Activated T-helper 1 cell treated with anti-CD3 and anti-CD28 coated beads, Interleukin-2, amount 50 U/mL, for 16 hours (primary cell): ENCODE results near the gene TSPAN18.

Source experiments
- DNase-seq, 2 donors: peaks; one replicate each; pipeline ENCODE4 v3.0.0-alpha.2; 2020; ENCODE audit warnings: low read depth in 1 of 2, low spot score in 1 of 2

The TSPAN18 gene

DNA sequence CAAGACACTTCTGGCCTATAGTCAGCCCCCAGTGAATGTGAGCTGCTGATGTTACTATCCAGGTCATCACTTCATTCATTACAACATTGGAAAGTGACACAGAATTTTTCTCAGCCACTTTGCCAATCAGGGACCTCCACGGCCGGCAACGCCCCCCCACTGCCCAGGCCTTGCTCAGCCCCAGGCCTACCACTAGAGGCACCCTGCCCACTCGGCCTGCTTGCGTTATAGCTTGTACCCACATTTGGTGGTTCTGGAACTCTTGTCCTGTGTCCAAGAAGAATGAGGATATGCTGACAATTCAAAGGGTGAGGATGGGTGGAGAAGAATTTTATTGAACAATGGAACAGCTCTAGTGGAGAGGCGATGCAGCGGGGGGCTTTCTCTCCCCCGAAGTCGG, 96.2 kb downstream of the TSPAN18 start:
- DNase-seq: no peak

DNA sequence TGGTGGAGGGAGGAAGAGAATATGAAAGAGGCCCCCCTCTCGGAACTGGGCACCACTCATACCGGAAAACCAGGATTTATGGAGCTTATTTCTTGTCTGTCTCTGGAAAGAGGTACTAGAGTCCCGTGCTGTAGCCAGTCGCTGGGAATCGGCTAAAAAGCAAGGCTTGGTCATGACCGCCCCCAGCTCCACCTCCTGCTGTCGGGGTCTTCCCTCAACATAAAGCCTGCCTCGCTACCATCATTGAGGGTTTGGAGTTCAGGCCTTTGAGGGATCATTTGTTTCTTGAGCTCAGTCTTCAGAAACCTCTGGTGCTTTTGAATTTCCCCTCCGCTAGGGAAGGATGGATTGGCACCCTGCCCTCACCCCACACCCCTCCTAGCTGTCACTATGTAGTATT, 97.1 kb downstream of the TSPAN18 start:
- no peak for DNase-seq

DNA sequence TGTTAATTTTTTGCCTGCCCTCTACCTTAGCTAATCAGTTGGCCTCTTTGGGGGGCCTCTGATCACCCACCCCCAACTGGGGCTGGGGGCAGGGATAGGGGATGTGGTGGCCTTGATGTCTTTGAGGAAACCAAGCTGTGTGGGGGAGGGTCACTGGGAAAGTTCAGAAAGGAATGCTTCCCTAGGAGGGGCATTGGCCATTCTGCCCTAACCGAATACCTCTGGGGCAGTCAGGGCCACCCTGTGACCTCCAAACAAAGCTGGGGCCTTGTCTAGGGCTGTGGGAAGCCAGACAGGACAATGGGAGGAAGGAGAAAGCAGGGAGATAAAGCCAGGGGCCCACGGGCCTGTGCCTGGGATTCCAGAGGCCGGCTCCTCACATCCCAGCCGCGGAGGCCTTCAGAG, 97.5 kb downstream of the TSPAN18 start:
- DNase-seq: no peak

DNA sequence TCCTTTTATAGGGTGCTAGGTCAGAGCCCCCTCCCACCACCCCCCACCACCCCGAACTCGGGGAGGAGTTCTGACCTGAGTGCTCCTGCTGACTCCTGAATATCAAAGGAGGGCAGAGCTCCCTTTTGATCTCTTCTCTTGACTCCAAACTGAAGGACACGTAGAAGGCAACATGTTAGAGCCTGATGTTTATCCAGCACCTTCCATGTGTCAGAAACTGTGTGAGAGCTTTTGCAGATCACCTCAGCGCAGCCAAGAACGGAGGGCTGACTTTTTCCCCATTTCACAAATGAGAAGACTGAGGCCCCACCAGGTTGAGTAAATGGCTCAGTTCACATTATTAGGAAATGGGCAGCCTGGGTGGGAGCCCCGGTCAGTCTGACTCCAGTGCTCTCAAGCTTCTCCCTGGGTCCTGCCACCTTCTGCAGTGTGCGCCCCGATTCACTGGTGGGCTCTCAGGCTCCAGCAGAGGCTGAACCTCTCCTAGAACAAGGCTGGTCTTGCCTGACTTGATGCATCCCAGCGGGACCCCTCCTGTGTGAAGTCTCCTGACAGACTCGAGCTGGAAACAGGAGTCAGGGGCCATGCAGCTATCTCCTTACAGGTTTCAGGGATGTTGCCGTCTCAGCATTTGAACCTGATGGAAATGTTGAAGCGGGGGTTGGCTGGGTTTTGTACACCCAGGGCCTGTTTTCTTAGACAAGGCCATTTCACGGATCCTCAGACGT, 98.5 kb downstream of the TSPAN18 start:
- no peak for DNase-seq

DNA sequence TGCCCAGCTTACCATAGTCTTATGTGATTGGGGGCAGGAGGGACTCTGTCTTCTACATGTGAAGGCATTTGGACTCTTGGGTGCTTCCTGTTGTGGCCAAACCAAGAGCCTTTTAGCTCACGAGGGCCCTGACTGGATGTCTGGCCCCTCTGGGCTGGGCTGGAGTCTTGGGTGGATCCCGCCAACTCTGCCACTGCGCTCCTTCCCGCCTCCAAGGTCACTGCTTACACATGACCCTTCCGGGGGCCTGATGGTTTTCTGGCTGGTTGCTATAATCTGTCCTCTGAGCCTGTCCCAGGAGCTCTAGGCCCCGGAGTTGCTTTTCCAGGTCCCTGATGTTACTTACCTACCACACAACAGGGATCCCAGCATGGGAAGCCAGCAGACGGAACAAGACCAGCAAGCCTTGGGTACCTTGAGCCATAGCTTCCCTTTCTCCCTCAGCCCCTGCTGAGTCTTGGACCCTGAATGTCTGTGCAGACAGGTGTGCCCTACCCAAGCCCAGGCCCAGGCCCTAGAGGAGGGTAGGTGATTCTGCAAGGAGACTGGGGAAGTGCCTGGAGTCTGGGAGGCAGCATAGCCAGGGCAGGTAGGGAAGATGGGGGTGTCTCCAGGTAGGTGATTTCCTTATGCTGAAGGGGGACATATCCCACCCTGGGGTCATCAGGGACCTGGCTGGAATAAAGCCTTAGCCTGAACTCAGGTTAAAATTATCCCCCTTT, 100.3 kb downstream of the TSPAN18 start:
- no peak for DNase-seq

DNA sequence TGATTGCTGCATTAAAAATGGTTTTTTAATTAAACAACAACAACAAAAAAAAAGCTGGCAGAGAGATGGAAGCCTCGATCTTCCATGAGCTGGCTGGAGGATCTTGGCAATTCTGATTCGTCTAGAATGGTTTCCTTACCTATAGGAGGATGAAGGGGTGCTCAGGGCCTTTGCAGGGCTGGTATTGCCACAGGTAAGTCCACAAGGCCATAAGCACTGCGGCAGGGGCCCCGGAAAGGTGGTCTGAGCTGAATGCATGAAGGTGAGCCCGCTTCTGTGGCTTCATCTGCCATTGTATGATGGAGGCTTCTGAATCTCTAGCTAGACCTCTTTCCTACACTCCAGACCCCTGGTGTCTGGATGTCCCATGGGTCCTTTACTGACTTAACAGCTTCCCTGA, 101.5 kb downstream of the TSPAN18 start:
- DNase-seq: no peak

DNA sequence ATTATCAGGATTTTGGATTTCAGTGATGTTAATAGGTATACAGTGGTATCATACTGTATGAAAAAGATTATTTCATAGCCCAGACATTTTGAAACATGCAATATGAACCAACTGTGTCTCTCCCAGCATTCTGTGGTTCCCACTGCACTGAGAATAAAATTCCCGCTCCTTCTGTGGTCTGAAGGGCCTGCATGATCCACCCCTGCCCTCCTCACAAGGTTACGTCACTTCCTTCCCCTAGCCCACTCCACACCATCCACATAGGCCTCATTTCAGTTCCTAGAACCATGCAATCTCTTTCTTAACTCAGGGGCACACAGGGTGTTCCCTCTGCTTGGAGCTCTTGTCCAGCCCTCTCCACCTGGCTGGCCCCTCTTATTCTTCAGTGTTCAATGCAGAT, 103.1 kb downstream of the TSPAN18 start:
- no peak for DNase-seq

DNA sequence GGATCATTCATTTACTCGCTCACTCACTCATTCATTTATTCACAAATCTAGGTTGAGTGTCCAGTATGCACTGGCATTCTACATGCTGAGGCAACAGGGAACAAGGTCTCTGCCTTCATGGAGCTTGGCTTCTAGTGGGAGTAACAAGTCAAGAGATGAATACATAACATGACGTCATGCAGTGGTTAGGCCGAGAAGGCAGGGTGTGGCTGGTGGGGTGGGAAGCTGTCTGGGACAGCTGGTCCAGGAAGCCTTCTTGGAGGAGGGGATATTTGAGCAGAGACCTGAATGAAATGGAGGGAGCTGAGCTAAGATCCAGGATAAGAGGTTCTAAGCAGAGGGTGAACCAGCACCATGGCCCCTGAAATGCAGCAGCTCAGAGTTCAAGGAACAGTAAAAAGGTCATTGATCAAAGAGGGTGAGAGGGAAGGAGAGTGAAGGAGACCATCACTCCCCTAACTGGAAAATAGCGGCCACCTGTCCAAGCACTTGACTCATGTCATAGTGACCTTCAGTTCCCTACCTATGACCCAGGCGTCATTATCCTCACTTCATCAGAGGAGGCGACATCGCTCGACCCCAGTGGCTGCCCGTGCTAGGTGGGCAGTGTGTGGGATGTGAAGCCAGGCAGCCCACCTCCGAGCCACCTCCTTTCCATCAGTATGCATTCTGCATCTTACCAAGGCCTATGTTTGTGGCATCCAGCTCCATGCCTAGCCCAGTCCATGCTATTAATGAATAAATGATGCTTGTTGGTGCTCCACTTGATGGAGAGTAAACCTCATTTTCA, 105.0 kb downstream of the TSPAN18 start:
- DNase-seq: no peak

DNA sequence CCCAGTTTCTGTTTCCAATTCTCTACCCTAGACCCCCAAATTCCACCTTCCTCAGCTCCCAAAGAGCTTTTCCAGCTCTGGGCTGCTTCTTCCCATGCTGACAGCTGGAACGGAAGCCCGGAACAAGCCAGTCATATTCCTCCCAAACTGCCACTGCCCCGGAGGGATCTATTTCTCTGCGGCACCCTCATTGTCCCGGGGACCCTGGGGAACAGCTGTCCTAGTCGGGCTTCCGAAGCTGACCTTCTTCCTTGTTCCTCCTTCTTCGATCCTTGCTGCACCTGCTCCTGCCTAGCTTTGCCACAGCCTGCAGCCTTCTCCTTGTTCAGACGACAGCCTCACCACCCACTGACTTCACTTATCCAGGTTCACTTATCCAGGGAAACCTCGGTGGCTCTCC, 105.7 kb downstream of the TSPAN18 start:
- no peak for DNase-seq

DNA sequence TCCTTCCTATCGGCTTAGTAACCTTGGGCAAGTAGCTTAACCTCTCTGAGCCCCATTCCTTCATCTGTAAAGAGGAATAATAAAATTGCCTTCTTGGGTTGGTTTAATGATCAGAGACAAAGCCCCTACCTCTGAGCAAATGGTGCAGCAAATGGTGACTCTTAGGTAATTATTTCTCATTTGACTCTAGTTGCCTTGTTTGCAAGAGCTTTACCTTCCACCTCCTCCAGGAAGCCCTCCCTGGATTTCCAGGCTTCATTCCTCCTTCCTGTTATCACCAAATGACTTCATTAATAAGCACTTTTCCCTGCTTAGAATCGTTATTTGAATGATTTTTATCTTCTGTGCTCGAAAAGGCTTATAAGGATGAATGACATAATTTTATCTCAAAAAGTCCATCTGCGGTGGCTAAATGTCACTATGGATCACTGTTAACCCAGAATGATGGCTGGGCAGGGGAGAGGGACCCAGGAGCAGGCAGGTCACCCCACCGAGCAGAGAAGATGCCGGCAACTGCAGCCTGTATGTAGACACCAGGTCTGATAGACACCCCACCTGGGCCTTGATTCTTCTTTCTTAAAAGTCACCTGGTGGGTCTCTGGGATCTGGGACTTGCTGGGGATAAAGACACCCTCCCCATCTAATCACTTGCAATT, 106.6 kb downstream of the TSPAN18 start:
- no peak for DNase-seq

DNA sequence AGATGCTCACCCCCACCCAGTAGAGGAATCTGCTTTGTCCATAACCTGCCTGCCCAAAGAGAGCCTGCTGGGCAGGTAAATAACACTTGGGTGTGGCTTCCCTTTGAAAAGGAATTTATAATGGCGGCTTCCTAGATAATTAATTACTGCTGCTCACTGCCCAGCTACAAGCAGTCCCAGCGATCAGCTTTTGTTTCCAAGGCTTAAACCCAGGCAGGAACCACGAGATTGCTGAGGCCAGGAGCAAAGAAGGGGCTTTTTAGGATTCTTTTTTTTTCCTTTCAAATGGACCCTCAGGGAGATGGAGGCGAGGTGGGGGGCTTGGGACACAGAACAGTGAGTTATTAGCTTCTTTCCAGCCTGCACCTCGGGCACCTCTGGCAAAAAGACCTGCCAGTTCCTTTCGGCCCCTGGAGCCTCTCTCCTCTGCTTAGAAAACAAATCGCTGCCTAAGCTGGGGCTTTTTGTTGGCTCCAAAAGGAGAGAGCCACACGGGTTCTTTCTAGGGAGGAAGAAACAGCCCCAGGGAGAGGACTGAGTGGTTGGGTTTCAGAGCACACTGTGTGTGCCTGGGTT, 107.2 kb downstream of the TSPAN18 start:
- DNase-seq: no peak

DNA sequence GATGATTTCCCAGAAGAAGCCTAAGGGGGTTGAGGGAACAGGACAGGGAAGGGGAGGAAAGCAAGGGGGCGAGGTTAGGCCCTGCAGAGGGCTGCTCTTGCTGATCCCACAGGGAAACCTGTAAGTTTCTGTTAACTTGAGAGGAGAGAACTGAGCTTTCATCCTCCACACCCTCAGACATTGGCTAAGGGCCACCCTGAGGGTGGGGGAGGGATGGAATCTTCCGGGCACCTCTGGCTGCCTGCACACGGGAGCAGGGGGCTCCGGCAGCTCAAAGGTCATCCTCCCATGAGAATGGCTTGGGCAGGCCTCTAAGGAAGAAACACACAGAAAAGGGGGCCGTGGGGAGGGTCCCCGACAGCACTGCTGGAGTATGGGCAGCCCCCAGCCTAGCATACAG, 108.1 kb downstream of the TSPAN18 start:
- DNase-seq: no peak

DNA sequence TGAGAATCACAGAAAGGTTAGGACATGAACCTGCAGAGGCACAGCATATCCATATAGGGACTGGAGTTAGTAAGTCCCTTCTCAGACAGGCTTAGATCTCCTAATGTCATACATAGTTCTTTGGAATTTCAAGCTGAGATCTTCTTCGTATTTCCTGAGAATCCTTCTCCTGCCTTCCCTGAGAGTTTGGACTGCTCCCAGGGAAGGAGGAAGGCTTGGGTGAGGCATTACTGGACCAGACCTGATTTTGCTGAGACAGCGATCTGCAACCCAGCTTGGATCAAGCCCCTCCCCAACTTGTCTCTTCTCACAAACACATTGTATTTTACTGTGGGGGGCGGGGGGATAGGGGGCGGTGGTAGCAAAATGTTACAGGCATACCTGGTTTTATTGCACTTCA, 108.5 kb downstream of the TSPAN18 start:
- DNase-seq: no peak

DNA sequence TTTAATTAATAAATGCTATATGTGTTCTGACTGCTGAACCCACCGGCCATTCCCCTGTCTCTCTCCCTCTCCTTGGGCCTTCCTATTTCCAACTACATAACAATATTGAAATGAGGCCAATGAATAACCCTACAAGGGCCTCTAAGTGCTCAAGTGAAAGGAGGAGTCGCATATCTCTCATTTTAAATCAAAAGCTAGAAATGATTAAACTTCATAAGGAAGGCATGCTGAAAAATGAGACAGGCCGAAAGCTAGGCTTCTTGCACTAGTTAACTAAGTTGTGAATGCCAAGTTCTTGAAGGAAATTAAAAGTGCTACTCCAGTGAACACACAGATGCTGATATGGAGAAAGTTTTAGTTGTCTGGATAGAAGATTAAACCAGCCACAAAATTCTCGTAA, 109.2 kb downstream of the TSPAN18 start:
- no peak for DNase-seq

DNA sequence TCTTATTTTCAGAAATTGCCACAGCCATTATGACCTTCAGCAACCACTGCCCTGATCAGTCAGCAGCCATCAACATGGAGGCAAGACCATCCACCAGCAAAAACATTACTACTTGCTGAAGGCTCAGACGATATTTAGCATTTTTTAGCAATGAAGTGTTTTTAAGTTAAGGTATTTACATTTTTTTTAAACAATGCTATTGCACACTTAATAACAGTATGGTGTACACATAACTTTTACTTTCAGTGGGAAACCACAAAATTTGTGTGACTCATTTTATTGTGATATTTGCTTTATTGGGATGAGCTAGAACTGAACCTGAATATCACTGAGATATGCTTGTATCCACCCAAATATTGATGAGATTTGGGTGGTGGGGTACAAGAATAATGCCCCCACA, 110.9 kb downstream of the TSPAN18 start:
- no peak for DNase-seq

DNA sequence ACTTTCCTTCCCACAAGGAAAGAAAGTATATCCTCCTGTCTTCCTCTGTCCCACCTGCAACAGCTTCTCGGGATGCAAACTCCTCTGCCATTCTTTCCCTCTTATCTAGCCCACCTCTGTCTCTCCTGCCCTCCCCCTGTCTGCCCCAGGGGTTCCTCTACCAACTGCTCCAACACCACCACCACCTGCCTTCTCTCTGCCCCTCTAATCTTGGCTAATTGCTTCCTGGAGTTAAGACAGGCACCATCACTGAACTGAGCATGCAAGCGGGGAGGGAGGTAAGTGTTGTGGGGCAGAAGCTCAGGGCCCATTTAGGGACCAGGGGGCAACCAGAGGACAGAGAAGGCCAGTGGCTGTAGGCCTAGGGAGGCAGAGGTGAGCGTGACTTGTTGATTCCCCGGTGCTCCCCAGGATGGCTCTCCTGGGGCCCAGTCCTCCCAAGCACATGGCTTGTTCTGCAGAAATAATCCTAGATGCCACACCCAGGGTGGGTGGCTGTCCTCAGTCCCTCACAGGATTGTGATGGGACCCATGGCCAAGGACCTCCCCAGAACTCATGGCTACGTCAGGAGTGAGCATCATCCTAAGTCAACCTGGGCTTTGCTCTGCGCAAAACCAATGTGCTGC, 112.8 kb downstream of the TSPAN18 start:
- no peak for DNase-seq

DNA sequence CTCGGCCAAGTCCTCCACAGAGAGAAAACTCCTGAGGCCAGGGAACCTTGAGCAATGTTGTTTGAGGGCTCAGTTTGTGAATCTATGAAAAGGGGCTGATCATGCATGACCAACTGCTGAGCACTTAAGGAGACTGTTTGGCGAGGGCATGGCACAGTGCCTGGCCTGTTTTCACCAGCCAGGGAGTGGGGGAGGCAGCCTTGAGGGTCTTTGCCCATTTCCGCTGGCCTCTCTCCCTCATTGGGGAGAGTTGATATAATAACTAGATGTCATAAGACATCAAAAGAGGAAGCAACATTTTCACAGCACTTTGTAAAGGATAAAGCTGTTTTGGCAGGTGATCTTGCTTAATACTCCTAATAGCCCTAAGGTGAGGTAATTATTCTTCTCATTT, 113.3 kb downstream of the TSPAN18 start:
- no peak for DNase-seq

DNA sequence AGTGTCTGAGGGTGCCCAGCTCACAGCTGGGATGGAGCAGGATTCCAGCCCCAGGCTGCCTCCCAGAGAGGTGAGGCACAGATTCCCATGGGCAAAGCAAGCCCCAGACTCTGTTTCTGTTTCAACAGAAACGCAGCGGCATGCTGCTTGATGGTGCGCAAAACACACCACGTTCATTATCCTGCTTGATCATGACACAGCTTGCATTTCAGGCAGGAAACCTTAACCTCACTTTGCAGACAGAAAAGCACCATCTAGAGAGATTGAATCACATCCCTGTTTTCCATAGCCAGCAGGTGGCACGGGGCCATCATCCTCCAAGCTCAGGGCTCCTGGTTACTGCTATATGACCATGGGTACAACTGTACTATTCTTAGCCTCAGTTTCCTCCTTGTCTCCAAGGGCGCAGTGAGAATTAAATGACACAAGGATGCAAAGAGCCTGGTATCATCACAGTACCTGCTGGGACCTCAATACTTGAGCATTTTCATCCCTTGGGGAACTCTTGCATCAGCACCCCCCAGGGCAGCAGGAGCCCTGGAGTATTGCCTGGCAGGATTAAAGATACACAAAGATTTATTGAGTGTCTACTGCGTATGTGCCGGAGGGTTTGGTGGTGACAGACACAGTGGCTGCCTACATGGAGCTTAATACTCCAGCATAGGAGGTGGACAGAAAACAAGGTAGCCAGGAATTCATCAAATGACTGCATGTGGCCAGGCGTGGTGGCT, 113.9 kb downstream of the TSPAN18 start:
- DNase-seq: no peak

DNA sequence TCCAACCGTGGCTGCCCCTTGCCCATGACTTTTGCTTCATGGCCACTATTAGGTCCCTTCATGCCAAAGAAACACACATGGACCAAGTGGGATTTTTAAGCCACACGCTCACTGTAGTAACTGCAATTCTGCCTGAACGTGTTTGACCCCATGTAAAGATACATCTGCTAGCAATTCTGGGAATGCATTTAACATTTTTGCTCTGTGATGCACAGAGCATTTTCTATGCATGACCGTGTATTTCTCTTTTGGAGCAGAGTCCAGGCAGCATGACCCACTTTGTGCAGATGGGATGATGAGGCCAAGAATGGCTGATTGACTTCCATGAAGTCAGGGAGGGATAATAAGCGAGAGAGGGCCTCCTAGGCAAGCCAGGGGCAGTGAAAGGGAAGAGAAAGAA, 115.5 kb downstream of the TSPAN18 start:
- no peak for DNase-seq

DNA sequence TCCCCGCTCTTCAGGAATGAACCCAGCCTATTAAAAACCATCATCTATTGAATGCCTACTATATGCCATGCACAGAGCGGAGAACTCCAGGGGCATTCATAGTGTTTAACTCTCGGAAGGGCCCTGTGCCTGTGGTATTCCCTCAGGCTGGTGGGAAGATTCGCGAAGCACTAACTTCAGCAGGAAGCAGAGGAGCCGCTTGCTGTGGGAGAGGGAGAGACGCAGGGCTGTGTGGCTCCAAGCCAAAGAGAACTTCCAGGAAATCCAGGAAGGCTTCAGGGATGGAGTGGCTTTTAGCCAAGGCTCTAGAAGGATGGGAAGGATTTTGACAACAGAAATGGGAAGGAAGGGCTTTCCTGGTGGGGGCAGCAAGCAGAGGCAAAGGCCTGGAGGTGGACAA, 120.1 kb downstream of the TSPAN18 start:
- DNase-seq: no peak
